ENCODE measurements around the gene HIRIP3. TPM values are rescaled to one million over a fixed set of nuclear protein-coding genes. Genes with fewer than 3 reads are reported as not detected.

HIRIP3 gene
- total and polyA plus RNA-seq, 2 experiments from 2014 or later: 22.2 to 26.7 TPM

- peak in 1 of 2 donors; percentile 56 for DNase-seq (ENCODE audit: low read depth in 1 of 2, low spot score in 1 of 2)
- Histone ChIP-seq H3K4me1 (ENCODE audit: low read depth) (no peaks in the 10 kb centered on the region), H3K9me3 (ENCODE audit: low read depth) (no peaks in the 10 kb centered on the region), H3K4me3 (no peak overlapping the region), H3K27me3 (no peaks in the 10 kb centered on the region), H3K27ac (no peak overlapping the region), H3K36me3 (peaks cover 24% of the 10 kb centered on the region)
- TF ChIP-seq CTCF (IDR thresholded peaks at IDR 0.05; ENCODE audit: low read depth, low read length): no peak
Measured at GRCh38 chr16:29992344-29992967, 3.0 kb downstream of the HIRIP3 start.

DNA sequence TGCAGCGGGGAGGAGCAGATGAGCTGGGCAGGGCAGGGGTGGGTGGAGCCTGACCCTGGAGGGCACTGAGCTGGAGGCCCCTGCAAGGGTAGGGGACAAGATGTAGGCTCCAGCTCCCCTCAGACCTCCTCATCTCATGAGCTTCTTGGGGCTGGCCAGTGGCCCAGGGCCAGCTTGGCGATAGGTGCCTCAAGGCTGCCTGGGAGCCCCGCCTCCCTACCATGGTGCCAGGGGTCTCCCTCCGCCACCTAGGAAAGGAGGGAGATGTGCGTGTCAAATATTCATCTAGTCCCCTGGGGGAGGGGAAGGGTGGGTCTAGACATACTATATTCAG is 3.9 kb downstream of the HIRIP3 start:
- no peak overlapping the region for H3K4me3 ChIP-seq
- peaks cover 28% of the 10 kb centered on the region for H3K36me3 ChIP-seq
- no peak overlapping the region for H3K27ac ChIP-seq
- H3K27me3 ChIP-seq: no peaks in the 10 kb centered on the region
- no peak for DNase-seq (ENCODE audit: low read depth in 1 of 2, low spot score in 1 of 2)
- H3K9me3 ChIP-seq (ENCODE audit: low read depth): no peaks in the 10 kb centered on the region
- no peak for TF ChIP-seq CTCF (IDR thresholded peaks at IDR 0.05; ENCODE audit: low read depth, low read length)
- H3K4me1 ChIP-seq (ENCODE audit: low read depth): no peaks in the 10 kb centered on the region

DNA sequence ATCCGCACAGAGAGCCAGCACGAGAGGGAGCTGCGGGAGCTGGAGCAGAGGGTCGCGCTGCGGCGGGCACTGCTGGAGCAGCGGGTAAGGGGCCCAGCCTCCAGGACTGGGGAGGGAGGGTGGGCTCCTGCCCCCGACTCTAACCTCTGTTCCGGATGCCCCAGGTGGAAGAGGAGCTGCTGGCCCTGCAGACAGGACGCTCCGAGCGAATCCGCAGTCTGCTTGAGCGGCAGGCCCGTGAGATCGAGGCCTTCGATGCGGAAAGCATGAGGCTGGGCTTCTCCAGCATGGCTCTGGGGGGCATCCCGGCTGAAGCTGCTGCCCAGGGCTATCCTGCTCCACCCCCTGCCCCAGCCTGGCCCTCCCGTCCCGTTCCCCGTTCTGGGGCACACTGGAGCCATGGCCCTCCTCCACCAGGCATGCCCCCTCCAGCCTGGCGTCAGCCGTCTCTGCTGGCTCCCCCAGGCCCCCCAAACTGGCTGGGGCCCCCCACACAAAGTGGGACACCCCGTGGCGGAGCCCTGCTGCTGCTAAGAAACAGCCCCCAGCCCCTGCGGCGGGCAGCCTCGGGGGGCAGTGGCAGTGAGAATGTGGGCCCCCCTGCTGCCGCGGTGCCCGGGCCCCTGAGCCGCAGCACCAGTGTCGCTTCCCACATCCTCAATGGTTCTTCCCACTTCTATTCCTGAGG is 4.4 kb downstream of the HIRIP3 start:
- H3K27ac ChIP-seq: no peak overlapping the region
- H3K4me1 ChIP-seq (ENCODE audit: low read depth): no peaks in the 10 kb centered on the region
- peaks cover 34% of the 10 kb centered on the region for H3K36me3 ChIP-seq
- H3K9me3 ChIP-seq (ENCODE audit: low read depth): no peaks in the 10 kb centered on the region
- no peak for TF ChIP-seq CTCF (IDR thresholded peaks at IDR 0.05; ENCODE audit: low read depth, low read length)
- DNase-seq (ENCODE audit: low read depth in 1 of 2, low spot score in 1 of 2): no peak
- no peak overlapping the region for H3K4me3 ChIP-seq
- no peaks in the 10 kb centered on the region for H3K27me3 ChIP-seq

GRCh38 chr16:29990034-29990433 is 5.4 kb downstream of the HIRIP3 start:
- H3K36me3 ChIP-seq: peaks cover 38% of the 10 kb centered on the region
- no peak overlapping the region for H3K4me3 ChIP-seq
- no peak overlapping the region for H3K27ac ChIP-seq
- H3K9me3 ChIP-seq (ENCODE audit: low read depth): no peaks in the 10 kb centered on the region
- no peaks in the 10 kb centered on the region for H3K27me3 ChIP-seq
- no peak for TF ChIP-seq CTCF (IDR thresholded peaks at IDR 0.05; ENCODE audit: low read depth, low read length)
- DNase-seq (ENCODE audit: low read depth in 1 of 2, low spot score in 1 of 2): no peak
- no peaks in the 10 kb centered on the region for H3K4me1 ChIP-seq (ENCODE audit: low read depth)

DNA sequence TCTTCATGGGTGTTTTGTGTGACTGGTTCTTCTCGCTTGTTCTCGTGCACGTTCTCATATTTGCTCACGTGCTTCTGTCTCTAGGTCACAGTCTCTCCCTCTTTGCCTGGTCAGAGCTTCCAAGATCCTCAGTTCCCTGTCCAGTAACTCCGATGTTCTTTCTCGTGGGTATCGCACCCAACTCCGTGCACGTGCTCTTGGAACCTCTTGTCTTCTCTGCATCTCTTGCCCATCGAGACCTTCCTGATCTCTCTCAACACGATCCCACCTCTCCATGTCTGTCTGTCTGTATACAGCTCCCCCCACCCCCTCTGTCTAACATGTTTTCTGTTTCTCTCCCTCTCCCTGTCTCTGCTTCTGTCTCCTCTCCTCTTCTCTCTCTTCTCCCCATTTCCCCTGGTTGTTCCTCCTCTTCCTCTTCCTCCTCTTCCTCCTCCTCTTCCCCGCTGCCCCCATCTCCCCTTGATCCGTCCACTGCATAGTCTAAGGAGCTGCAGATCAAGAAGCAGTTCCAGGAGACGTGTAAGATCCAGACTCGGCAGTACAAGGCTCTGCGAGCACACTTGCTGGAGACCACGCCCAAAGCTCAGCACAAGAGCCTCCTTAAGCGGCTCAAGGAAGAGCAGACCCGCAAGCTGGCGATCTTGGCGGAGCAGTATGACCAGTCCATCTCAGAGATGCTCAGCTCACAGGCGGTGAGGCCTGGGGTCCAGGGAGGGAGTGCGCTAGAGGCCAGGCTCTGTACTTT is 6.1 kb downstream of the HIRIP3 start:
- peaks cover 46% of the 10 kb centered on the region for H3K36me3 ChIP-seq
- H3K9me3 ChIP-seq (ENCODE audit: low read depth): no peaks in the 10 kb centered on the region
- no peak for TF ChIP-seq CTCF (IDR thresholded peaks at IDR 0.05; ENCODE audit: low read depth, low read length)
- no peaks in the 10 kb centered on the region for H3K27me3 ChIP-seq
- DNase-seq (ENCODE audit: low read depth in 1 of 2, low spot score in 1 of 2): no peak
- no peak overlapping the region for H3K27ac ChIP-seq
- H3K4me3 ChIP-seq: no peak overlapping the region
- H3K4me1 ChIP-seq (ENCODE audit: low read depth): no peaks in the 10 kb centered on the region
